Ovary (tissue), 9 donors: ENCODE measurements around the gene TFF1. TPM values are rescaled to one million over a fixed set of nuclear protein-coding genes. Genes with fewer than 3 reads are reported as not detected.
"Not testable (repeated sequence)": the region's sequence is repeated elsewhere in the genome, so short reads cannot be mapped to it uniquely, and the experiment has no call there.

Experiments
- DNase-seq, 5 donors: peaks; one replicate each; pipeline ENCODE4 v3.0.0-alpha.2; 2019 to 2020
- H3K27ac ChIP-seq, 2 donors: fragments of 200-600 bp; one replicate each; pipeline versions ENCODE4 v1.5.1 to v1.8.0; 2019 to 2022
- H3K27me3 ChIP-seq: fragments of 200-600 bp; one replicate; pipeline ENCODE4 v1.8.0; 2022
- H3K36me3 ChIP-seq: fragments of 200-600 bp; sonication (generic); one replicate; pipeline ENCODE4 v1.5.1; 2019
- H3K4me1 ChIP-seq: one replicate; pipeline ENCODE4 v1.8.1; 2013; ENCODE audit warnings: mild to moderate bottlenecking, moderate library complexity; ENCODE audit not compliant: insufficient read depth
- H3K4me3 ChIP-seq: fragments of 200-600 bp; sonication (generic); one replicate; pipeline ENCODE4 v1.5.1; 2017
- H3K9me3 ChIP-seq, 2 donors: fragments of 200-600 bp in 1 of 2; sonication (generic) in 1 of 2; one replicate each; pipeline versions ENCODE4 v1.5.1 to v1.8.1; 2013 to 2019; ENCODE audit warnings: mild to moderate bottlenecking in 1 of 2, moderate library complexity in 1 of 2
- EP300 ChIP-seq: sonication (generic); formaldehyde crosslinking; IDR thresholded peaks from one replicate; pipeline ENCODE4 v1.6.1; 2017; ENCODE audit warnings: antibody characterized with exemption
- POLR2A ChIP-seq: fragments of 450-650 bp; IDR thresholded peaks from one replicate; pipeline ENCODE4 v1.6.1; 2017; ENCODE audit warnings: antibody characterized with exemption, mild to moderate bottlenecking, moderate library complexity
- WGBS, 3 donors: extraction: QIAGEN DNeasy Blood & Tissue Kit in 1 of 3; methylation state at CpG; one replicate each; pipeline versions ENCODE4 v1.1.5 to v1.1.7; 2013 to 2017; 5-methylcytosine and 5-hydroxymethylcytosine counted together
- intact Hi-C, 4 donors: fragments of 100-400 bp; cut with DNase I; formaldehyde crosslinking; loops; one replicate each; pipeline versions ENCODE4 v1.11.0 to v1.15.1; 2022 to 2023
- polyA plus RNA-seq, 2 donors: library from polyadenylated mRNA; stranded (reverse); fragments of 200-250 nt in 1 of 2; fragments of 350-450 nt in 1 of 2; fragmentation: Illumina TruSeq in 1 of 2; extraction: RNeasy Lipid Tissue Mini Kit (QIAGEN cat#74804) in 1 of 2; gene quantifications; one replicate each; pipeline ENCODE4 v1.2.3, GENCODE V29; 2013 to 2014
- total RNA-seq, 7 donors: library from RNA; depleted of rRNA in 2 of 7; stranded (reverse); fragments of >200 nt in 2 of 7; fragmentation: NEBNext Ultra II Directional in 3 of 7; extraction: Animal tissue kit (Norgen Biotek cat#: 25700) in 3 of 7; gene quantifications; one replicate each; pipeline versions ENCODE4 v1.1.0 to v1.2.4, GENCODE V29; 2016 to 2023
- TF ChIP-seq, protein P1 (sequence below), 3 donors: fragments of 450-650 bp in 2 of 3; fragments of 200-600 bp in 1 of 3; IDR thresholded peaks; one replicate each; pipeline versions ENCODE4 v1.5.1 to v1.8.0; 2016 to 2022; ENCODE audit warnings: antibody characterized with exemption in 3 of 3, mild to moderate bottlenecking in 1 of 3
- donor health status: DM: no; HTN: no; CAD: no; lungs with moderate emphysema.
- donor health status: DM: no; HTN: no; CAD: no.
- donor health status: Bipolar disorder and iron deficiency.
- donor health status: DM: yes; HTN: yes; CAD: no.
- donor health status: DM: no; HTN: no; CAD: no.
- donor health status: DM: yes; HTN: yes; CAD: no.

Gene TFF1
- total and polyA plus RNA-seq, 9 donors, result 1.4 TPM; not detected in 8

DNA sequence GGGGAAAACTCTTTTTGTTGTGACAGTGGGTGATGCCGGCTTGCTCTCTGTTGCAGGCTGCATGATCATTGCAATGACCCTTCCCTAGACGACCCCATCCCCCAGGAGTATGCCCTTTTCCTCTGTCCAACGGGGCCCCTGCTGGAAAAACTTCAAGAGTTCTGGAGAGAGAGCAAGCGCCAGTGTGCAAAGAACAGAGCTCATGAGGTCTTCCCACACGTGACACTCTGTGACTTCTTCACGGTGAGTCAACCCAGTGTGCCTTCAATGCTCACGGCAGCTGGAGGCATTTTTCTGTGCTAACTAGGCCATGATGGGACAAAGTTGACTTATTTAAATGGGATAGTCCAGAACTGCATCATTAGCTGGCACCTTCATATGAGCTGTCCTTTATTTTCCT, 43.0 kb upstream of the TFF1 start:
- H3K27me3 ChIP-seq, result no peaks in the 10 kb centered on the region
- H3K4me3 ChIP-seq, result no peak overlapping the region
- DNase-seq, result no peak
- intact Hi-C loops, result no loop called here
- TF ChIP-seq POLR2A (no peak), EP300 (no peak)
- TF ChIP-seq, protein P1, sequence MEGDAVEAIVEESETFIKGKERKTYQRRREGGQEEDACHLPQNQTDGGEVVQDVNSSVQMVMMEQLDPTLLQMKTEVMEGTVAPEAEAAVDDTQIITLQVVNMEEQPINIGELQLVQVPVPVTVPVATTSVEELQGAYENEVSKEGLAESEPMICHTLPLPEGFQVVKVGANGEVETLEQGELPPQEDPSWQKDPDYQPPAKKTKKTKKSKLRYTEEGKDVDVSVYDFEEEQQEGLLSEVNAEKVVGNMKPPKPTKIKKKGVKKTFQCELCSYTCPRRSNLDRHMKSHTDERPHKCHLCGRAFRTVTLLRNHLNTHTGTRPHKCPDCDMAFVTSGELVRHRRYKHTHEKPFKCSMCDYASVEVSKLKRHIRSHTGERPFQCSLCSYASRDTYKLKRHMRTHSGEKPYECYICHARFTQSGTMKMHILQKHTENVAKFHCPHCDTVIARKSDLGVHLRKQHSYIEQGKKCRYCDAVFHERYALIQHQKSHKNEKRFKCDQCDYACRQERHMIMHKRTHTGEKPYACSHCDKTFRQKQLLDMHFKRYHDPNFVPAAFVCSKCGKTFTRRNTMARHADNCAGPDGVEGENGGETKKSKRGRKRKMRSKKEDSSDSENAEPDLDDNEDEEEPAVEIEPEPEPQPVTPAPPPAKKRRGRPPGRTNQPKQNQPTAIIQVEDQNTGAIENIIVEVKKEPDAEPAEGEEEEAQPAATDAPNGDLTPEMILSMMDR (IDR thresholded peaks at IDR 0.05), result no peak
- H3K9me3 ChIP-seq, result no peaks in the 10 kb centered on the region
- 74 to 82% (median 74%) methylated on average over 7 of the region's 7 CpGs for WGBS, 3 donors
- H3K4me1 ChIP-seq, result no peaks in the 10 kb centered on the region
- H3K36me3 ChIP-seq, result no peaks in the 10 kb centered on the region
- H3K27ac ChIP-seq, result no peak overlapping the region

DNA sequence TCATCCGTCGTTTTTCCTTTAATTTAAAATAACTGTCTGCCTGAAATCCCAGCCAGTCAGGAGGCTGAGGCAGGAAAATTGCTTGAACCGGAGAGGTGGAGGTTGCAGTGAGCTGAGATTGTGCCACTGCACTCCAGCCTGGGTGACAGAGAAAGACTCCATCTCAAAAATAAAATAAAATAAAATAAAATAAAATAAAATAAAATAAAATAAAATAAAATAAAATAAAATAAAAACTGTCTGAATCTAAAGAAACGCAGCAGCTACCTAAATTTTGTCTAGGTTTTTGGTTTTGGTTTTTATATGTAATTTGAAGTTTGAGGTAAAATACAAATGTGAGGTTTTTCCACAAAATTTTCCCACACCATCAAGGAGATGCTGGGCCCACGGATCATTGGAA, 42.4 kb upstream of the TFF1 start:
- H3K4me1 ChIP-seq, H3K9me3 ChIP-seq, intact Hi-C loops, DNase-seq, H3K4me3 ChIP-seq, H3K27ac ChIP-seq, H3K36me3 ChIP-seq, H3K27me3 ChIP-seq: not testable (repeated sequence)
- 70 to 81% (median 78%) methylated on average over 5 of the region's 5 CpGs for WGBS, 3 donors

DNA sequence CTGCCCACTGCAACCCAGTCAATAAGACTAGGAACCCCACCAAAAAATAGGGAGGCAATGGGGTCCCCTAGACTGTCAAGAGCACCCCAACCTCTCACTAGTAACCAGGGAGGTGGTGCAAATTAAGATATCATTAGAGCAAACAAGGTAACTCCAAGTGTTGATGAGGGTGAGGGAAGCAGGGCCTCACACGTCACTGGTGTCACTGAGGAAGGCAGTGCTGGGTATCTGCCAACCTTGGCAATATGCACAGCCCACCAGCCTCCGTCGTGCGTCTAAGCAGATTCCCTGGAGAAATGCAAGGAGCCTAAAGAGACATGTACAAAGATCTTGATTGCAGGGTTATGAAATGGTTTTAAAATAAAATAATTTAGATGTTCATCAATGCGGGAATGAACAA, 41.1 kb upstream of the TFF1 start:
- Histone ChIP-seq H3K4me1 (no peaks in the 10 kb centered on the region), H3K9me3 (no peaks in the 10 kb centered on the region), H3K4me3 (no peak overlapping the region), H3K27me3 (no peaks in the 10 kb centered on the region), H3K27ac (no peak overlapping the region), H3K36me3 (no peaks in the 10 kb centered on the region)
- WGBS, 3 donors, result 77 to 82% (median 81%) methylated on average over 5 of the region's 5 CpGs
- intact Hi-C loops, result no loop called here
- TF ChIP-seq, protein P1 (IDR thresholded peaks at IDR 0.05), result no peak
- no peak for DNase-seq

DNA sequence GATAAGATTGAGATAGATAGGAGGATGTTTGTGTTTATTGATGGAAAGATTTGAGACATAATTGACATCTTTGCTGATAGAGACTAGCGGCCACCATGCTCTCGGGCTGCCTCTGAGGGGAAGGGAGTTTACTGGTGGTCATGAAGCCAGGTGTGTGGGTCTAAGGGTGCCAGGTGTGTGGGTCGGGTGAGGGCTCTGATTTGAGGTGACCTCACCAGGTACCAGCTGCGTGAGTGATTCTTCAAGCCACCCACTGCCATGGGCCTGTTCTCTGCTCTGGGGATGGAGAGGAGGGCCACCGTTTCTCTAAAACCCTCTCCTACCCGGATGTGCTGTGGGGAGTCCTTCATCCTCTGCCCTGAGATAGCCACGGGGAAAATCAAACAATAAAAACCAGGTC, 40.5 kb upstream of the TFF1 start:
- Histone ChIP-seq H3K4me3 (no peak overlapping the region), H3K4me1 (no peaks in the 10 kb centered on the region), H3K9me3 (no peaks in the 10 kb centered on the region), H3K27me3 (no peaks in the 10 kb centered on the region), H3K36me3 (no peaks in the 10 kb centered on the region), H3K27ac (no peak overlapping the region)
- intact Hi-C loops, result no loop called here
- no peak for DNase-seq
- TF ChIP-seq POLR2A (no peak), EP300 (no peak)
- TF ChIP-seq, protein P1 (IDR thresholded peaks at IDR 0.05), result no peak
- WGBS, 3 donors, result 79 to 83% (median 81%) methylated on average over 7 of the region's 7 CpGs

DNA sequence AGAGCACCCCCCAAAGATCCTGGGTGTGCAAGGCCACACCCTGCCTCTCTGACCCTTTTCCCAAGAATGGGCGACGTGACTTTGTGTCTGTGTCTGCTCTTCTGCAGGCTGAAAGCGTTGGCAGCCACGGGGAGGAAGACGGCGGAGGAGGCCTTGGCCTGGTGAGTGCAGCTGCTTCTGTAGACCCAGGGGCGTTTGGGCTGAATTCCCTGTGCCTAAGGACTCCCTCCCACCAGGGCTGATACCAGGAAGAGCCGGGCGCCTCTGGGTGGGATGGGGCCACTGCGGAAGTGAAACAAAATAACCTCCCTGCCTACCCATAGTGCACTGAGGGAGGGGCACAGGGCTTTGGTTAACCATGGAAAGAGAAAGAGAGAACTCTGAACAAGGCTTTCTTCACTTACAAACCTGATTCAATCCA, 39.9 kb upstream of the TFF1 start:
- H3K27ac ChIP-seq, result no peak overlapping the region
- intact Hi-C loops, result no loop called here
- H3K4me1 ChIP-seq, result no peaks in the 10 kb centered on the region
- no peaks in the 10 kb centered on the region for H3K27me3 ChIP-seq
- no peak overlapping the region for H3K4me3 ChIP-seq
- TF ChIP-seq EP300, result no peak
- TF ChIP-seq, protein P1 (IDR thresholded peaks at IDR 0.05), result no peak
- TF ChIP-seq POLR2A, result no peak
- no peak for DNase-seq
- no peaks in the 10 kb centered on the region for H3K9me3 ChIP-seq
- WGBS, 3 donors, result 40 to 59% (median 54%) methylated on average over 10 of the region's 10 CpGs
- H3K36me3 ChIP-seq, result no peaks in the 10 kb centered on the region
